LHCN-M2 (cell line): ENCODE results near the gene PRKG1. TPM values are rescaled to one million over a fixed set of nuclear protein-coding genes. Genes with fewer than 3 reads are reported as not detected.

Source experiments
- DNase-seq: peaks from one replicate; pipeline ENCODE4 v3.0.0-alpha.2; 2012; ENCODE audit warnings: low read depth
- total RNA-seq: library from RNA; depleted of rRNA; stranded (reverse); fragments of >200 nt; gene quantifications from 2 replicates; pipeline ENCODE4 v1.2.3, GENCODE V29; 2014

Gene PRKG1
- total RNA-seq, 1 experiment from 2014 or later: 6.4 TPM

DNA sequence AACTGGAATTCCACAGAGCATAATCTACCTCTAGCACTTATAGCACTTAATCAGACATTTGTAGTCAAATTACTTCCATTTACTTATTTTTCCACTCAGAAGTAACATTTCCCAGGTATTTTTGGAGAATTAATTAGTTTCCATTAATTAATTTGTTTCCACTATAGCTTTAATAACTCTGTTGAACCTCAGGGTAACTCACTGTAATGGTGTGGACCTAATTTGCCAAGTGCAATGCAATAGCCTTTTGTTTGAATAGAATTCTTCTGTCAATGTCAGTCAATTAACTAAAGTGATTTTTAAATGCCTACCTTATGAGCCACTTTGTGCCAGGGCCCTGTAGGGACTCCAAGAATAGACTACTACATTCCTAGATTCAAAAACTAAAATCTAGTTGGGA, 509.7 kb downstream of the PRKG1 start:
- DNase-seq: no peak

DNA sequence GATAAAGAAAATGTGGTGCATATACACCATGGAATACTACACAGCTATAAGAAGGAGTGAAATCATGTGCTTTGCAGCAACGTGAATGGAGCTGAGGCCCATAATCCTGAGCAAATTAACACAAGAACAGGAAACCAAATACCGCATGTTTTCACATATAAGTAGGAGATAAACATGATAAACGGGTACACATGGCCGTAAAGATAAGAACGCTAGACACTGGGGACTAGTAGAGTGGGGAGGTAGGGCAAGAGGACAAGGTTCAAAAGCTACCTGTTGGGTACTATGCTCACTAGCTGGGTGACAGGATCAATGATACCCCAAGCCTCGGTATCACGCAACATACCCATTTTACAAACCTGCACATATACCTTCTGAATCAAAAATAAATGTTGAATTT, 511.5 kb downstream of the PRKG1 start:
- DNase-seq: no peak

DNA sequence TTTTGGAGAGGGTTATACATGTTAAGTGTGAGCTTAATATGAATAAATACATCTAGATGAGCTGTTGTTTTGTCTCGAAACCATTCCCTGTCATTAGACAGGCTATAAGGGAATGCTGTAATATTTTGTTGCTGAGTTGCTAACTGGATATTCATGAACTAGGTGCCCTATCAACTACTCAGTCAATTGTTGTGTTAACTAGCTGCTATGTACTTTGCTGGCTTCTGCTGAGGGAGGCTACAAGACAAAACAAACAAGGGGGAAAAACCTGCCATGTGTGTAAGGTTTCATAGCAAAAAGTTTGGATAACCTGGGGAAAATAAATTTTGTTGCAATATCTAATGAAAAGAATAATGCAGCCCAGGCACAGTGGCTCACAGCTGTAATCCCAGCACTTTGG, 514.7 kb downstream of the PRKG1 start:
- DNase-seq: no peak

DNA sequence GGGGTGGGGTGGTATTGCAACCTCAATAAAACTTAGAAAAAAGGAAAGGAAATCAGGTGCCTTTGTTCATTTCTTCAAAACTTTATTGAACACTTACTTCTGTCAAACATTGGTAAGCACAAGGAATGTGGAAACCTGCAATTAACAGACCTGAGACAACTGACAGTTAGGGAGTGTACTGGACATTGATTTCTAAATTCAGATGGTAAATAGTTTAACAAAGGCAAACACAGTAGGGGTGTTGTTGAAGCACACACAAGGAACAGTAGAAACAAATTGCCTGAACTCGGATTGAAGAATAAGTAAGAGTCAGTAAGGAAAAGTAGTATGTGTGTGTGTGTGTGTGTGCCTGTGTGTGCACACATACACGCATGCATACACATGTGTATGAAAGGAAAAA, 516.5 kb downstream of the PRKG1 start:
- DNase-seq: no peak

DNA sequence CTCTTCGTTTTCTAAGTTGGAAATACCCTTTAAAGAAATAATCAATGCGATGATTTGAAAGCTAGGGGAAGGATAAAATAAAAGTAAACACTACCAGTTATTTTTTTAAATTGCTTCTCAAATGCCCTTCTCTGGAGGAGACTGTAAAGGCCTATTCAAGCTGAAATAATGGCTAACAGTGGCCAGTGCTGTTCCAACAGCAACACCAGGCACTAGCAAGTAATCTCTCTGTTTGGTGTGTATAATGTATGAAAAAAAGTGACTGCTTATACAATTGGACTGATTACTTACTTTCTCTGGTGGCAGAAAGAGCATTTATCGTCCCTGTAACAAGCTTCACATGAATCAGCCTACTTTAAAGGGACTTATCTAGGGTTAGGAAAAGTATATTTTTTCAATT, 522.4 kb downstream of the PRKG1 start:
- no peak for DNase-seq

DNA sequence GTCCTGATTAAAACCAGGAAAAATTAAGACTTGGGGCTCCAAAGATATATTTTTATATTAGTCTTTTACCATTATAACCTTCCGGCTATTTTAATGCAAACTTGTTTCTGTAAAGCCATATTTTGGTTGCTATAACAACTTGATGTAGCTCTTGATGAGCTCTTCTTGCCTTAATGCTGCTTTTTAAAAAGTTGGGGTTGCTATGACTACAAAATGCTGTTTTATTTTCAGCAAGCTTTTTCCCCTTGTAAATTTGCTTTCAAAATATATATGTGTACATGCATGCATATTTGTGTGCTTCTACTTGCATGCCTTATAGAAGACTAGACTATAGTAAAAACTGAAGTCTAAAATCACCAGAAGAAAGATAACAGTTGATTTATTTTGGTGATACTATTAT, 525.4 kb downstream of the PRKG1 start:
- DNase-seq: no peak

DNA sequence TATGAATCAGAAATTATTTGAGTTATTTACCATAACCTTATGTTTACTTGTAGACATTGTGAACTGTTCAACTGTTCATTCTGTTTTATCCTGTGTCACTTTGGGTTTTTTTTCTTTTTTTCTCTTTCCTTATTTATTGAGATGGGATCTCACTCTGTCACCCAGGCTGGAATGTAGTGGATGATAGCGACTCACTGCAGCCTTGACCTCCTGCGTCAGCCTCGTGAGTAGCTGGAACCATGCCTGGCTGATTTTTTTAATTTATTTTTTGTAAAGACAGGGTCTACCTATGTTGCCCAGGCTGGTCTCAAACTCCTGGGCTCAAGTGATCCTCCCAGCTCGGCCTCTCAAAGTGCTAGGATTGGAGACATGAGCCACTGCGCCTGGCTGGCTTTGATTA, 528.0 kb downstream of the PRKG1 start:
- peak; percentile 32 for DNase-seq

DNA sequence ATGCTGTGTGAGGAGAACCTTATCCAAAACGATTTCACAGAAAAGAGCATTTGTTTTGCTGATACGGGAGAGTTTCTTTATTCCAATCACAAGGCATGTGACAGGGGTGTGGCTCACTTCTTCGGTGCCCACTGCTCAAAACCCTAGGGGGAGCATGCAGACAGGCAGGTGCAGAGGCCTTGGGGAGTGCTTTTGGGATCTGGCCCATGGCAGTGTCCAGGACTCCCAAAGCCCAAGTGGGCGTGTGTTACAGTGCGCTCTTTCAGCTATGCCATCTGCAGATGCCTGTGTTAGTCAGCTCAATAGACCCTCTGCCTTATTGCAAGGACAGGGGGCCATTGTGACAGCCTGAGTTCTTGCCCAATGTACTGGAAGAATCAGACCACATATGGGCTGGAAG, 530.3 kb downstream of the PRKG1 start:
- no peak for DNase-seq

DNA sequence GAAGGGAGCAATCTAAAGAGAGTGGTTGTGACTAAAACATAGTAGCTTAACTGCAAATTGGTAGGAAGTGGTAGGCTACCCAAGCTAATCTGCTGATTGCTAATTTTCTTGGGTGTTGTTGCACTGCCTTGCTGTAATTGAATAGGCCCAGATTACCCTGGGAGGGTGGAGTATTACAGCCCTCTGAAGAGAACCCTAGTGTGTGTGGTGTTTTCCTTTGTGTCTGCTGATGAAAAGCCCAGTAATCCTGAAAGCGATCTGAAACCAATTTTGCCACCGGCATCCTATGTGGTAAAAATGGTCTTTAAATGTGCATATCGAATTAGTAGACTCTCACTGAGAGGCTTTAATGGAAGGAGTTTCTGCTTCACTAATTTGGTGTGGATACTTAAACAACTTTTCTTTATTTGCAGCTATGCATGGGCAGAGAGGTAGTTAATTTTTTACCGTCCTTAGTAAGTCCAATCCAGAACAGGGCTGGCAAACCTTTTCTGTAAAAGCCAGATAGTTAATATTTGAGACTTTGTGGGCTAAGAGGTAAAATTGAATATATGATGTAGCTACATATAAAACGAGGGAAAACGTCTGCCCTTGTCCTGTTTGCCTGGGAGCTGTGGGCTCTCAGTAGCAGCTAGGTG, 532.7 kb downstream of the PRKG1 start:
- no peak for DNase-seq

DNA sequence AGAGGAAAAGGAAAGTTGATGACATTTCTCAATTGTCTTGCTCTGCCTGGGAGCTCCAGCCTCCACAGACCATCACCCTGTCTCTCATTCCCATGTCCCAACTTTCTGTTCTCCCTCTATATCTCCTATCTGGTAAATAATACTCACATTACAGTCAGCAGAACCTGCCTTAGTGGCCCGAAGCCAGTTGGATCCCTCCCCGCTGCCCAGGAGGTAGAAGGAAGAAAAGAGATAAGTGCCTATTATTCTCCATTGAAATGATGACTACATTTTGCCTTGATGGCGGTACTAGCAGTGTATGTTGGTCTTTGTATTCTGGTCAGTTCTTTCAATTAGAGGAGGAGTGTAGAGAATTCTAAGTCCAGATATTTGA, 533.2 kb downstream of the PRKG1 start:
- DNase-seq: no peak

DNA sequence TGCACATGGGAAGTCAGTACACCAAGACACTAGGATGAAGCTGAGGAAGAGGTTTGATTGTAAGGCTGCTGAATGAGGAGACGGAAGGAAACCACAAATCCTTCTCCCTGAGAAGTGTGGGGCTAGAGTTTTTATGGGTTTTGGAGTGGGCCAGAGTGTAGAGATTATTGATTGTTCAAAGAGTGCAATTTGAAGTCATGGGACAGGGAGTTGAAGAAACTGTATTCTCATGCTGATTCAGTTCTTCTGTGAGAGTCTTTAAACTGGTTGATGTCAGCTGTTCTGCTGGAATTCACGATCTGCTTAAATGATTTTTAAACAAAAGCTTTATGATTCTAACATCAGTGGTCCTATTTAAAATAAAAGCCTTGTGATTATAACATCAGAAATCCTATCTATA, 533.9 kb downstream of the PRKG1 start:
- no peak for DNase-seq

DNA sequence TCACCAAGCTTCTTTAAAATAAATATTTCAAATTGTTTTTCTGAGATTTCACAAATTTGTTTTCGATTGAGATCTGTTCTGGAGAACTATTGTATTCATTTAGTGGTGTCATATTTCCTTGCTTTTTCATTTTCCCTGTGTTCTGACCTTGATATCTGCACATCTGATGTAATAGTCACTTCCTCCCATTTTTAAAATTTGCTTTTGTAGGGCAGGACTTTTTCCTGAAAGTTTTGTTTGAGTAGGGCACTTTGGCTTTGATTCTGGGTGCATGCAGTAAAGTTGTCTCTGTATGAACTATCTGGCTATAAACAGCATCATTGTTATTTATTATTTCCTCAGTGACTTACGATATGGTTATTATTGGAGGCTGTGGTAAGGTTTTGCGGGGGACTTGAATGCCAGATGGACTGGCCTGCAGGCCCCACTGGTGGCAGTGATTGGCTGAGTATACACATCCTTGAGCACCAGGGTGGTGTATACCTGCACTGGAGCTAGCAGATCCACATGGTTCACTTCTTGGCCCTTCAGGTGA, 541.5 kb downstream of the PRKG1 start:
- DNase-seq: no peak

DNA sequence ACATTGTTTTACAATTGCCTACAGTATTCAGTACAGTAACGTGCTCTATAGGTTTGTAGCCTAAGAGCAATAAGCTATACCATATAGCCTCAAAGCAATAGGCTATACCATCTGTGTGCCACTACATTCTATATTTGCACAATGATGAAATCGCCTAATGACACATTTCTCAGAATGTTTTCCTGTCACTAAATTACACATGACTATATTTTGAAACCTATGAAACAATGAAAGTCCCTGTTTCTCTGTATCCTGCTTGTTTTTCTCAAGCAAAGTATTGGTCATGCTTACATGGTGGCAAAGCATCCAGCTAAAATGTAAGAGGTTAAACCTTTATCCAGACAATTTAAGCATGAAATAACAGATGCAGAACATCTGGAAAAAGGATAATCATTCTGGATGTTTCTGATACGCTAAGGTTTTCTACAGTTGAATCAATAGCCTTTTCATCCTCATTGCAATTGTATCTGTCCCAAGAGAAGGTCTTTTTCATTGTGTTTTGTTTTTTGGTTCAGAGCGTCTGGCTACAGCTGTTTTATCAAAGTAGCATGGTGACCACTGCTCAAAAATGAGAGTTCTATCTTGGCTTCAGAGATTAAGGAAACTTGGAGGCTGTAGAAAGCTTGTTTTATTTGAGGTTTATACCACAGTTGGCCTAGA, 543.4 kb downstream of the PRKG1 start:
- no peak for DNase-seq

DNA sequence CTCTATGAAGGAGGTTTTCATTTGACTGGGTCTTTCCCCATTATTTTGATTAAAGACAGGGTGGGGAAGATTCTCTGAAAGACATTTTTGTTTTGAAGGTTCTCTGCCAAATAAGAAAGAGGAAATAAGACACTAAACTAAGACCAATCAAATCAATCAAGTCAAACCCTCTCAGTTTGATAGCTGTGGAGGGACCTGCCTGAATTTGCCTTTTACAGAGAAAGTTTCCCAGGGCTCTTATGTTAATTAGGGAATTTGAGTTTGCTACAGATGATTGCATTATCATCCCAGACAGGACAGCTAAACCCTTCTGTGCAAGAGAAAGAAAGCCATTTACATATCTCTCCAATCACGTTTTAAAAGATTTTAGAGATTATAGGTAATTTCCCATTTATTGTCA, 545.1 kb downstream of the PRKG1 start:
- no peak for DNase-seq

DNA sequence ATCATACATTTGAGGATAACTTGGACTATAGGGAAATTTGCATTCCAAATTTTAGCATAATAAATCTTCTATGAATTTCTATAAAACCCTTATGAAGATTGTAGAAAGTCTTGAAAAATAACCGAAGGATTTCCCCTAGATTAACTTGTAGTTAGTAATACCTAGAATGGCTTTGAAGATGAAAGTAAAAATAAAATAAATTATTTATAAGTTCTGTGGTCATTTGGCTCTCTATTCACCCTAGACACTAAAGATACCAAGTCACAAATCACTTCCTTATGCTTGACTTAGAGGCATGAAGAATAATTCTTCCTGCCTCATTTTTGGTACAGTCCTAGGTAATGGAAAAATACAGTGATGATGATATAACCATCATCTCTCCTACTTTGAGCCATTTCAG, 545.8 kb downstream of the PRKG1 start:
- DNase-seq: no peak

DNA sequence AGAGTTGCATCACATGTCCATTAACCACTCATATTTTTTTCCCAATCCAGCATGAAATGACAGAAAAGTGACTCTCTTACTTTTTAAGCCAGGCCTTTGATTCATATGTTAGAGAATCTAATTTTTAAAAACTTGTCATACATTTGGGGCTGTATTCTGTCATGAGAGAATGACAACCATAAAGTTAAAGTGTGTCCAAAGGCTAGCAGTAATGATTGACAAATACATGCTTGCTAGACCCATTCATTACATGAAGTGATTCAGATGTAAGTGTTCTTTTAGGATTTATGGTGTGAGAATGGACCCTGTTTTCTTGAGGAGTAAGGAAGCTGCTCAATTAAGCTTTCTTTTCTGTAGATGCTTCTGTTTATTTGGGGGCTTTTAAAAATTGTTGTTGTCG, 549.7 kb downstream of the PRKG1 start:
- no peak for DNase-seq

DNA sequence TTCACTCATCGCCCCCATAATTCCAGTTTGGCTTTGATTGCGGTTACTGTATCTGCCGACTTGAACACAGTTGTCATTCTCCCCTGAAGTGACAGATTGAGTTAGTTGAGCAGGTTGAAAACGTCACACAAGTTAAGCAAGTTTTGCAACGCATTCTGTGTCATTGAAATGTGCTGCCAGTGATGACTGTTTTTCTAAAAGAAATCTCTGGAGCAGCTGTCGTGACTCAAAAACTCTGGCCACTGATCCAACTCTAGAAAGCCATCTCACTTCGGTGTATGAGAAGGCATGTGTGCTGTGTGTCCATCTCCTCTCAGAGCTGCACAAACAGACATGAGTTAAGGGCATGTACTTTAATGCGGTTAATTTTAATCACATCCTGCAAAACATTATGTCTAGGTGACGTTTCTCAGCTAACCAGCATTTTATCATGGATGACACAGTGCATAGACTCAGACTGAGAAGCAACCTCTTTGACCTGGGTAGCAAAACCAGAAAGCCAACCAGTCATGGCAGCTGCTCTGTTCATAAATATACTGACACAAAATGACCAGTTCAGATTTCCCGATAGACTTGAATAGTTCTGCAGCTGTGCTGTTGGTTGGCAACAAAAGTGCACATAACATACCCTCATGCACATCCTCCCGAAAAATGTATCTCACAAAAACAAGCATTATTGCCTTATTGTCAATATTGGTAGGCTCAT, 555.8 kb downstream of the PRKG1 start:
- DNase-seq: peak; percentile 93

DNA sequence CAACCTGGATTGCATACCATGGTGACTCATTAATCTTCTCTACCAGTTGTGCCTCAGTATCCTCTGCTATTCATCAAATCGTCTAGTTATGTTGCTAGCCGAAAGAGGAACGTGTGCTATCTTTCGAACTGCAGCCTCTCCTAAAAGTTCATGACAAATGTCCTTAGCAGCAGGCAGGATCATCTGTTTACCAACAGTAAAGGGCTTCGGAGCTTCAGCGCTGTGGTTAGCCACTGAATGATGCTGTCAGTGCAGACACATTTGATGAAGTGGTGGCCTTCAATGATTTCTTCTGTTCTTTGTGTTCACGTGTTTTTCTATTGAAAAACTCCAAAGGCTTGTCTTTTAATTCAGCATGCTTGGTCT, 556.3 kb downstream of the PRKG1 start:
- peak; percentile 45 for DNase-seq

DNA sequence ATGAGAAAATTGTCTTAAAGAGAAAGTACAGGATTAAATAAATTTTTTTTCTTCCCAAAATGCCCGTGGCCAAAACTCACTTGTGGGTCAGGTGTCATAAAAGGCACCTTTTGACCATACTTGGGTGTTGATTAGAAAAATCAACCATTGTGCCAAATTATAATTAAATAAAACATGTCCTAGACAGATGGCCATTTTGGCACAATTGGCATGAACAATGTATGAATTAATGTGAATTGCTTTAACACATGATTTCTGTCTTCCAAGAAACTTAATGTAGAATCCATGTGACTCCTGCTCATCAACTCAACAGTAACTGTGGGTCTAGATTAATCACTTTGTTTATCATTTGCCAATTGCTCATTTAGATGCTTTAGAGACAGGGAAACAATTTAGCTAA, 561.1 kb downstream of the PRKG1 start:
- no peak for DNase-seq

DNA sequence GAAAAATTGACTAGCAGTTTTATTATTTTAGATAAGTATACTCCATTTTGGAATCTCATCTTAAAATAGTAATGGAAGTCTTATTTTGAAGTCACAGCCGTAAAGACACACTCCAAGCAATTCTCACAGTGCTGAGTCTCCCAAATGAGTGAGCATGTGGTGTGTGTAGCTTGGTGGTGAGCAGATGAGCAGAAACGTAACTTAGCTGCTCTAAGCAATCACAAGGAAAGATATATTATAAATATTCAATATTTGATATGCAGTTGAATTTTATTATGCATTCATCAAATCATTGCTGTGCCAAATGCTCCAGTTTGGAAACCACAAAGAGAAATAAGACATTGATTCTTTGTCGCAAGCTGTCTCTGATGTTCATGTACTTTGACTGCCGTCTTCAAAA, 563.9 kb downstream of the PRKG1 start:
- no peak for DNase-seq

DNA sequence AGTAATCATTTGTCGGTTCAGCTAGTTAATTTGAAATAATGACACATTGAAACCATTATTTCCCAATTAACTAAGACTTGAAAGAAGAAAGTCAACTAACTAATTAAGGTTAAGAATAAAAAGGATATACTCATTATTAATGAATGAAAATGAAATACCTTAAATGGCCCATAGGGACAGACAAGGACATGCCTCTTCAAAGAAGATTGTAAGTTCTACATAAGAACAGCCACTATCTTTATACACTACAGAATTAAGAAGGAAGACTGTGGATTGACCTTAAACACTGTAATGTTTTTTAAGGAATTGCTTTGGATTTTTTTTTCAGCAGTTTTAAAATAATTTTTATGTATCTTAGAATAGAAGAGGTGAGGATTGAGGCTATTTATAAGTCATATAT, 564.5 kb downstream of the PRKG1 start:
- DNase-seq: no peak

DNA sequence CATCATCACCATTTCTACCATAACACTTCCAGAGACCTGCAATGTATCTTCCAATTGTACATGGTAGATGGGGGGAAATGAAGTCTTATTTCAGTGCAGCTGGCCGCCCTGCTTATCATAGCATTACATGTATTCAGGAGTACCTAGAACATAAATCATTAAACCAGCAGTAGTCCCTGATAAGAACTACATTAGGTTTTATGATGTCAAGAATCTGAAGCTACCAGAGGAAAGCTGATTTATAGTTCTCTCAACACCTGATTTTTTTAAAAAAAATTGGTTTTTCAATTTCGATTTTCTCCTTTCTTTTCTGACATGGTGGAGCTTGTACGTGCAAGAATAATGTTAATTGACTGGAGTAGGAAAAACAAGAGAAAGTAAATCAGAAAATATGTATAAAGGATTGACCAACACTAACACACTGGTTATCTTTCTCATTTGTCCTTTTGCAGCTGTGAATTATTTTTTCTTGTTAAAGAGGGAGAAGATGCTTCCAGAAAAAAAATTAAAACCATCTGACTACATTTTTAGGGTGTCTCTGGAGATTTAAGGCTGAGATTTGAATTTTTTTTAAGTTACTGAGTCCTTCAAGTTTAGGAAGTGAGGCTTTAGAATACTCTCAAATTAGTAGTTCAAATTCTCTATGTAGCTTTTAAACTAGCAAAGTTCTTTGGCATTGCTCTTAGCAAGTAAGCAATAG, 566.0 kb downstream of the PRKG1 start:
- DNase-seq: no peak
